Measurements from ENCODE around the gene ABCC11. TPM values are rescaled to one million over a fixed set of nuclear protein-coding genes. Genes with fewer than 3 reads are reported as not detected.

The ABCC11 gene
- total RNA-seq, 4 donors from 2014 or later: 0.13 to 1.4 (median 0.36) TPM

- H3K4me1 ChIP-seq: peaks cover 29% of the 10 kb centered on the region
- no peak overlapping the region for H3K27ac ChIP-seq
- TF ChIP-seq EP300 (IDR thresholded peaks at IDR 0.05) (no peak), POLR2AphosphoS5 (IDR thresholded peaks at IDR 0.05) (no peak), POLR2A (IDR thresholded peaks at IDR 0.05) (no peak)
- TF ChIP-seq, protein P1, sequence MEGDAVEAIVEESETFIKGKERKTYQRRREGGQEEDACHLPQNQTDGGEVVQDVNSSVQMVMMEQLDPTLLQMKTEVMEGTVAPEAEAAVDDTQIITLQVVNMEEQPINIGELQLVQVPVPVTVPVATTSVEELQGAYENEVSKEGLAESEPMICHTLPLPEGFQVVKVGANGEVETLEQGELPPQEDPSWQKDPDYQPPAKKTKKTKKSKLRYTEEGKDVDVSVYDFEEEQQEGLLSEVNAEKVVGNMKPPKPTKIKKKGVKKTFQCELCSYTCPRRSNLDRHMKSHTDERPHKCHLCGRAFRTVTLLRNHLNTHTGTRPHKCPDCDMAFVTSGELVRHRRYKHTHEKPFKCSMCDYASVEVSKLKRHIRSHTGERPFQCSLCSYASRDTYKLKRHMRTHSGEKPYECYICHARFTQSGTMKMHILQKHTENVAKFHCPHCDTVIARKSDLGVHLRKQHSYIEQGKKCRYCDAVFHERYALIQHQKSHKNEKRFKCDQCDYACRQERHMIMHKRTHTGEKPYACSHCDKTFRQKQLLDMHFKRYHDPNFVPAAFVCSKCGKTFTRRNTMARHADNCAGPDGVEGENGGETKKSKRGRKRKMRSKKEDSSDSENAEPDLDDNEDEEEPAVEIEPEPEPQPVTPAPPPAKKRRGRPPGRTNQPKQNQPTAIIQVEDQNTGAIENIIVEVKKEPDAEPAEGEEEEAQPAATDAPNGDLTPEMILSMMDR (IDR thresholded peaks at IDR 0.05): no peak
- no peaks in the 10 kb centered on the region for H3K27me3 ChIP-seq
- H3K4me3 ChIP-seq: no peak overlapping the region
- H3K36me3 ChIP-seq: peaks cover 21% of the 10 kb centered on the region
- no peak for DNase-seq (ENCODE audit: low spot score in 2 of 2)
- 72% methylated on average over 4 of the region's 4 CpGs for WGBS
- no peaks in the 10 kb centered on the region for H3K9me3 ChIP-seq
These were observed 44.4 kb upstream of the ABCC11 start for GRCh38 chr16:48291754-48292153.

- Histone ChIP-seq H3K4me1 (peaks cover 28% of the 10 kb centered on the region), H3K36me3 (peaks cover 24% of the 10 kb centered on the region), H3K4me3 (no peak overlapping the region), H3K27ac (no peak overlapping the region), H3K9me3 (no peaks in the 10 kb centered on the region), H3K27me3 (no peaks in the 10 kb centered on the region)
- DNase-seq (ENCODE audit: low spot score in 2 of 2): no peak
- WGBS: 74% methylated on average over 3 of the region's 3 CpGs
- TF ChIP-seq POLR2A (IDR thresholded peaks at IDR 0.05) (no peak), EP300 (IDR thresholded peaks at IDR 0.05) (no peak), POLR2AphosphoS5 (IDR thresholded peaks at IDR 0.05) (no peak)
- TF ChIP-seq, protein P1 (IDR thresholded peaks at IDR 0.05): no peak
These were observed 44.0 kb upstream of the ABCC11 start for GRCh38 chr16:48291303-48291702.

- Histone ChIP-seq H3K36me3 (peaks cover 36% of the 10 kb centered on the region), H3K27me3 (no peaks in the 10 kb centered on the region), H3K27ac (no peak overlapping the region), H3K4me1 (peaks cover 19% of the 10 kb centered on the region), H3K4me3 (no peak overlapping the region), H3K9me3 (peaks cover 5% of the 10 kb centered on the region)
- TF ChIP-seq EP300 (IDR thresholded peaks at IDR 0.05): no peak
- no peak for TF ChIP-seq POLR2AphosphoS5 (IDR thresholded peaks at IDR 0.05)
- TF ChIP-seq, protein P1 (IDR thresholded peaks at IDR 0.05): no peak
- no peak for TF ChIP-seq POLR2A (IDR thresholded peaks at IDR 0.05)
- no peak for DNase-seq (ENCODE audit: low spot score in 2 of 2)
These were observed 39.9 kb upstream of the ABCC11 start for GRCh38 chr16:48287239-48287638.

- Histone ChIP-seq H3K27ac (no peak overlapping the region), H3K36me3 (peaks cover 28% of the 10 kb centered on the region), H3K4me1 (peaks cover 8% of the 10 kb centered on the region), H3K4me3 (no peak overlapping the region), H3K27me3 (no peaks in the 10 kb centered on the region), H3K9me3 (peaks cover 5% of the 10 kb centered on the region)
- TF ChIP-seq, protein P1 (IDR thresholded peaks at IDR 0.05): no peak
- TF ChIP-seq EP300 (IDR thresholded peaks at IDR 0.05): no peak
- no peak for TF ChIP-seq POLR2AphosphoS5 (IDR thresholded peaks at IDR 0.05)
- no peak for TF ChIP-seq POLR2A (IDR thresholded peaks at IDR 0.05)
- 85% methylated on average over 4 of the region's 4 CpGs for WGBS
- no peak for DNase-seq (ENCODE audit: low spot score in 2 of 2)
These were observed 37.6 kb upstream of the ABCC11 start for GRCh38 chr16:48284772-48285409.

GRCh38 chr16:48282636-48283263 lies 35.4 kb upstream of the ABCC11 start:
- peaks cover 13% of the 10 kb centered on the region for H3K4me1 ChIP-seq
- DNase-seq (ENCODE audit: low spot score in 2 of 2): no peak
- H3K9me3 ChIP-seq: peaks cover 5% of the 10 kb centered on the region
- no peaks in the 10 kb centered on the region for H3K27me3 ChIP-seq
- TF ChIP-seq, protein P1 (IDR thresholded peaks at IDR 0.05): no peak
- no peak for TF ChIP-seq EP300 (IDR thresholded peaks at IDR 0.05)
- TF ChIP-seq POLR2AphosphoS5 (IDR thresholded peaks at IDR 0.05): no peak
- no peak for TF ChIP-seq POLR2A (IDR thresholded peaks at IDR 0.05)
- no peak overlapping the region for H3K4me3 ChIP-seq
- no peak overlapping the region for H3K27ac ChIP-seq
- peaks cover 26% of the 10 kb centered on the region for H3K36me3 ChIP-seq
- 75% methylated on average over 2 of the region's 2 CpGs for WGBS

Data from suprapubic skin (tissue), 4 donors.